Ovary (tissue), 9 donors: Measurements from ENCODE around the gene MLEC. TPM values are rescaled to one million over a fixed set of nuclear protein-coding genes. Genes with fewer than 3 reads are reported as not detected.

Source experiments
- DNase-seq, 5 donors: peaks; one replicate each; pipeline ENCODE4 v3.0.0-alpha.2; 2019 to 2020
- H3K27ac ChIP-seq, 2 donors: fragments of 200-600 bp; one replicate each; pipeline versions ENCODE4 v1.5.1 to v1.8.0; 2019 to 2022
- H3K27me3 ChIP-seq: fragments of 200-600 bp; one replicate; pipeline ENCODE4 v1.8.0; 2022
- H3K36me3 ChIP-seq: fragments of 200-600 bp; sonication (generic); one replicate; pipeline ENCODE4 v1.5.1; 2019
- H3K4me1 ChIP-seq: one replicate; pipeline ENCODE4 v1.8.1; 2013; ENCODE audit warnings: mild to moderate bottlenecking, moderate library complexity; ENCODE audit not compliant: insufficient read depth
- H3K4me3 ChIP-seq: fragments of 200-600 bp; sonication (generic); one replicate; pipeline ENCODE4 v1.5.1; 2017
- H3K9me3 ChIP-seq, 2 donors: fragments of 200-600 bp in 1 of 2; sonication (generic) in 1 of 2; one replicate each; pipeline versions ENCODE4 v1.5.1 to v1.8.1; 2013 to 2019; ENCODE audit warnings: mild to moderate bottlenecking in 1 of 2, moderate library complexity in 1 of 2
- CTCF ChIP-seq, 3 donors: fragments of 450-650 bp in 2 of 3; fragments of 200-600 bp in 1 of 3; IDR thresholded peaks; one replicate each; pipeline versions ENCODE4 v1.5.1 to v1.8.0; 2016 to 2022; ENCODE audit warnings: antibody characterized with exemption in 3 of 3, mild to moderate bottlenecking in 1 of 3
- EP300 ChIP-seq: sonication (generic); formaldehyde crosslinking; IDR thresholded peaks from one replicate; pipeline ENCODE4 v1.6.1; 2017; ENCODE audit warnings: antibody characterized with exemption
- POLR2A ChIP-seq: fragments of 450-650 bp; IDR thresholded peaks from one replicate; pipeline ENCODE4 v1.6.1; 2017; ENCODE audit warnings: antibody characterized with exemption, mild to moderate bottlenecking, moderate library complexity
- WGBS, 3 donors: extraction: QIAGEN DNeasy Blood & Tissue Kit in 1 of 3; methylation state at CpG; one replicate each; pipeline versions ENCODE4 v1.1.5 to v1.1.7; 2013 to 2017; 5-methylcytosine and 5-hydroxymethylcytosine counted together
- intact Hi-C, 4 donors: fragments of 100-400 bp; cut with DNase I; formaldehyde crosslinking; loops; one replicate each; pipeline versions ENCODE4 v1.11.0 to v1.15.1; 2022 to 2023
- polyA plus RNA-seq, 2 donors: library from polyadenylated mRNA; stranded (reverse); fragments of 200-250 nt in 1 of 2; fragments of 350-450 nt in 1 of 2; fragmentation: Illumina TruSeq in 1 of 2; extraction: RNeasy Lipid Tissue Mini Kit (QIAGEN cat#74804) in 1 of 2; gene quantifications; one replicate each; pipeline ENCODE4 v1.2.3, GENCODE V29; 2013 to 2014
- total RNA-seq, 7 donors: library from RNA; depleted of rRNA in 2 of 7; stranded (reverse); fragments of >200 nt in 2 of 7; fragmentation: NEBNext Ultra II Directional in 3 of 7; extraction: Animal tissue kit (Norgen Biotek cat#: 25700) in 3 of 7; gene quantifications; one replicate each; pipeline versions ENCODE4 v1.1.0 to v1.2.4, GENCODE V29; 2016 to 2023
- donor health status: DM: no; HTN: no; CAD: no; lungs with moderate emphysema.
- donor health status: DM: no; HTN: no; CAD: no.
- donor health status: Bipolar disorder and iron deficiency.
- donor health status: DM: yes; HTN: yes; CAD: no.
- donor health status: DM: no; HTN: no; CAD: no.
- donor health status: DM: yes; HTN: yes; CAD: no.

Gene MLEC
- total and polyA plus RNA-seq, 9 donors: 29.2 to 169 (median 101) TPM

- H3K4me1 ChIP-seq: no peaks in the 10 kb centered on the region
- intact Hi-C loops: no loop called here
- no peak for DNase-seq
- H3K4me3 ChIP-seq: no peak overlapping the region
- 39 to 47% (median 42%) methylated on average over 10 of the region's 10 CpGs for WGBS, 3 donors
- H3K27ac ChIP-seq: no peak overlapping the region
- H3K9me3 ChIP-seq: no peaks in the 10 kb centered on the region
- no peaks in the 10 kb centered on the region for H3K36me3 ChIP-seq
- no peaks in the 10 kb centered on the region for H3K27me3 ChIP-seq
- no peak for TF ChIP-seq CTCF (IDR thresholded peaks at IDR 0.05)
These were observed 34.1 kb upstream of the MLEC start for GRCh38 chr12:120652656-120653435.

DNA sequence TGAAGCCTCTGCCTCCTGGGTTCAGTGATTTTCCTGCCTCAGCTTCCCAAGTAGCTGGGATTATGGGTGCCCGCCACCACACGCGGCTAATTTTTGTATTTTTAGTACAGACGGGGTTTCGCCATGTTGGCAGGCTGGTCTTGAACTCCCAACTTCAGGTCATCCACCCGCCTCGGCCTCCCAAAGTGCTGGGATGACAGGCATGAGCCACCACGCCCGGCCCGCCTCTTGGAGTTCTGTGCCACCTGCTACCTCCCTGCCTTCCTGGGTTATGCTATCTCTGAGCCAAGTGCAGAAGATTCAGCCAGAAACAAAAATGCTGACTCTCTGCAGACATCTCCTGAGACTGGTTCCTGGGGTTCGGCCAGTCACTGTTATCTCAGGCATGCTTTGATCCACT lies 33.3 kb upstream of the MLEC start:
- no peak overlapping the region for H3K27ac ChIP-seq

DNA sequence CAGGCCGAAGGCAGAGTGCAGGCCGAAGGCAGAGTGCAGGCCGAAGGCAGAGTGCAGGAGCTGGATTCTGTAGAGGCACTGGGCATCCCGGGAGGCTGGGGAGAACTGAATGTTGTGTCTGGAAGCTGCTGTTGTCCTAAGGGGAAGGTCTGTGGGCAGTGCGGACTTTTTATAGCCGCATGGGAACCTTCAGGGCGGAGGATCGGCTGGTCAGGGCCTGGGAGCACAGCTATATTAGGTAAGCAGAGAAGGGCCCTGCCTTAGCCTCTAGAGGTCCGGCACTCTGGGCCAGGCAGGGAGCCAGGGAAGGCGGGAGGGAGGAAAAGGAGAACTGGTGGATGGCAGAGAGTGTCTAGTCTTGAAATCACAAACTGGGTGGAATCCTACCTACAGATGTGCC lies 32.3 kb upstream of the MLEC start:
- Histone ChIP-seq H3K9me3 (no peaks in the 10 kb centered on the region), H3K4me3 (no peak overlapping the region), H3K36me3 (no peaks in the 10 kb centered on the region), H3K27ac (no peak overlapping the region), H3K27me3 (no peaks in the 10 kb centered on the region), H3K4me1 (no peaks in the 10 kb centered on the region)
- 43 to 60% (median 44%) methylated on average over 10 of the region's 10 CpGs for WGBS, 3 donors
- intact Hi-C loops: no loop called here
- peak in 3 of 5 donors; percentile 32 to 66 (median 37) for DNase-seq
- TF ChIP-seq EP300 (no peak), POLR2A (no peak), CTCF (IDR thresholded peaks at IDR 0.05) (no peak)

More for the DNA sequence above, 33.3 kb upstream of the MLEC start:
- Histone ChIP-seq H3K36me3 (no peaks in the 10 kb centered on the region), H3K27me3 (no peaks in the 10 kb centered on the region), H3K4me3 (no peak overlapping the region), H3K4me1 (no peaks in the 10 kb centered on the region), H3K9me3 (no peaks in the 10 kb centered on the region)
- no peak for DNase-seq
- intact Hi-C loops: no loop called here
- TF ChIP-seq CTCF (IDR thresholded peaks at IDR 0.05) (no peak), EP300 (no peak), POLR2A (no peak)
- 80 to 87% (median 84%) methylated on average over 11 of the region's 11 CpGs for WGBS, 3 donors

- Histone ChIP-seq H3K27ac (no peak overlapping the region), H3K4me1 (no peaks in the 10 kb centered on the region), H3K36me3 (no peaks in the 10 kb centered on the region), H3K27me3 (no peaks in the 10 kb centered on the region), H3K4me3 (no peak overlapping the region), H3K9me3 (no peaks in the 10 kb centered on the region)
- TF ChIP-seq POLR2A (no peak), EP300 (no peak), CTCF (IDR thresholded peaks at IDR 0.05) (no peak)
- 88 to 93% (median 92%) methylated on average over 14 of the region's 14 CpGs for WGBS, 3 donors
- intact Hi-C loops: no loop called here
- no peak for DNase-seq
These were observed 30.9 kb upstream of the MLEC start for GRCh38 chr12:120656008-120656407.
